Measurements from ENCODE around the gene LRMDA. TPM values are rescaled to one million over a fixed set of nuclear protein-coding genes. Genes with fewer than 3 reads are reported as not detected.

Gene LRMDA
- total RNA-seq, 2 experiments from 2014 or later: not detected

DNA sequence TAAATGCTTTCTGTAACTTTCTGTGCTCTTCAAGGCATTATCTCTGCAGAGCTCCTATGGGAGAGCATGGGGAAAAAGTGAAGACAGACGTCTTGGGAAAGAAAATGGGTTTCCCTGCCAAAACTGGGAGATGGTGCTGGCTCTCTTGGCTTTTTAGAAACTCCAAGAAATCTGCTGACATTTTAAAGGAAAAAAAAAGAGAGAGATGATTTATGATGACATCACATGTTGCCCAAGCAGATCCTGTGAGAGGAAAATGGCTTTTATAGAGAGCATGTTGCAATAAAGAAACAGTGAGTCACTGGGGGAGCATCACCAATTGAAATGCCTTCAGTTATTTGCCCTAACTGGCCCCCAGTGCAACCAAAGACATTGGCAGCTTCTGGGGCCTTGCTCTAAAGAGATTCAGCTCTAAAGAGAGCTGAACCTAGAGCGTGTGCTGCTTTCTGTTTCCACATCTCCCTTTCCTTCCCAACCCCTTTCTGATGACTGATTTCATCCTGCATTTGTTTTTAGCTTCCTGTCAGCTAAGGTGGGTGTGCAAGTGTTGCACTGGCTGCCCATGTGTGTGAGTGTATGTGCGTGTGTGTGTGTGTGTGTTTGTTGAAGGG is 37.7 kb downstream of the LRMDA start:
- BruUV-seq (replicated peaks): no TSS peak
- H3K4me2 ChIP-seq (ENCODE audit: low read length): no peak overlapping the region
- H2AFZ ChIP-seq (ENCODE audit: low read length): no peak overlapping the region

DNA sequence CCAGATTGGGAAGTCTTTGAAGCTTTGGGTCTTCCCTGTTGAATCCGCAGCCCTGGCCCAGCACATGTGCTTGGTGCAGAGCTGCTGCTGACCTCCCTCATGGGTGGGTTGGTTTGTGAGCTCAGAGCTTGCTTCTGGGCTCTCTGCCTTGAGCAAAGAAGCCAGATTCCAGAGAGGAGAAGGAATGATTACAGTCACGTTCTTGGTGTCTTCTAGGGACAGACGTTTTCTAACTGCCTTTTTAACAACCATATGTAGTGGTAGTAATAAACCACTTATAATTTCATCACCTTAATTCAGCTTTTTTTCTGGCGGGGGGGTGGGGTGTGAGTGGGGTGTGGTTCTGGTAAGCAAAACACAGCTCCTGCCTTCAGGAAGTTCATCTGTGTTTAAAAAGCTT is 39.5 kb downstream of the LRMDA start:
- DNase-seq (ENCODE audit: low spot score): no peak
- BruUV-seq (replicated peaks): no TSS peak
- no peak overlapping the region for H3K4me2 ChIP-seq (ENCODE audit: low read length)
- no peak overlapping the region for H3K27ac ChIP-seq (ENCODE audit: low read depth, low read length, poor library complexity, severe bottlenecking)
- CTCF ChIA-PET (ENCODE audit: unreplicated experiment): no interaction called here
- H3K36me3 ChIP-seq (ENCODE audit: insufficient read depth, low read length): no peaks in the 10 kb centered on the region
- no peak overlapping the region for H3K4me3 ChIP-seq (ENCODE audit: low read depth, low read length, poor library complexity, severe bottlenecking)
- no peaks in the 10 kb centered on the region for H3K9me3 ChIP-seq (ENCODE audit: low read length)
- no peak for TF ChIP-seq EZH2phosphoT487 (IDR thresholded peaks at IDR 0.05; ENCODE audit: borderline replicate concordance, low read depth, low read length)
- TF ChIP-seq, protein P1, sequence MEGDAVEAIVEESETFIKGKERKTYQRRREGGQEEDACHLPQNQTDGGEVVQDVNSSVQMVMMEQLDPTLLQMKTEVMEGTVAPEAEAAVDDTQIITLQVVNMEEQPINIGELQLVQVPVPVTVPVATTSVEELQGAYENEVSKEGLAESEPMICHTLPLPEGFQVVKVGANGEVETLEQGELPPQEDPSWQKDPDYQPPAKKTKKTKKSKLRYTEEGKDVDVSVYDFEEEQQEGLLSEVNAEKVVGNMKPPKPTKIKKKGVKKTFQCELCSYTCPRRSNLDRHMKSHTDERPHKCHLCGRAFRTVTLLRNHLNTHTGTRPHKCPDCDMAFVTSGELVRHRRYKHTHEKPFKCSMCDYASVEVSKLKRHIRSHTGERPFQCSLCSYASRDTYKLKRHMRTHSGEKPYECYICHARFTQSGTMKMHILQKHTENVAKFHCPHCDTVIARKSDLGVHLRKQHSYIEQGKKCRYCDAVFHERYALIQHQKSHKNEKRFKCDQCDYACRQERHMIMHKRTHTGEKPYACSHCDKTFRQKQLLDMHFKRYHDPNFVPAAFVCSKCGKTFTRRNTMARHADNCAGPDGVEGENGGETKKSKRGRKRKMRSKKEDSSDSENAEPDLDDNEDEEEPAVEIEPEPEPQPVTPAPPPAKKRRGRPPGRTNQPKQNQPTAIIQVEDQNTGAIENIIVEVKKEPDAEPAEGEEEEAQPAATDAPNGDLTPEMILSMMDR (conservative IDR thresholded peaks at IDR 0.05; ENCODE audit: low read length): no peak
- no peaks in the 10 kb centered on the region for H3K4me1 ChIP-seq (ENCODE audit: insufficient read depth, low read length, poor library complexity, severe bottlenecking)
- intact Hi-C loops (cut with micrococcal nuclease; ENCODE audit: unreplicated experiment): no loop called here
- H2AFZ ChIP-seq (ENCODE audit: low read length): no peak overlapping the region
- no peaks in the 10 kb centered on the region for H4K20me1 ChIP-seq (ENCODE audit: insufficient read depth, low read length)
- no peaks in the 10 kb centered on the region for H3K9me2 ChIP-seq (ENCODE audit: insufficient read depth, low read length)
- POLR2A ChIA-PET: interaction anchor here (0.6 kb wide), 1 partner anchor 600 kb away, joined by 3 read pairs; no protein-coding TSS in a partner anchor
- no peaks in the 10 kb centered on the region for H3K79me2 ChIP-seq (ENCODE audit: insufficient read depth, low read depth, low read length)

More for the DNA sequence above, 37.7 kb downstream of the LRMDA start:
- TF ChIP-seq, protein P1 (conservative IDR thresholded peaks at IDR 0.05; ENCODE audit: low read length): no peak
- no peak for TF ChIP-seq EZH2phosphoT487 (IDR thresholded peaks at IDR 0.05; ENCODE audit: borderline replicate concordance, low read depth, low read length)
- Histone ChIP-seq H4K20me1 (ENCODE audit: insufficient read depth, low read length) (no peaks in the 10 kb centered on the region), H3K9me3 (ENCODE audit: low read length) (no peaks in the 10 kb centered on the region), H3K79me2 (ENCODE audit: insufficient read depth, low read depth, low read length) (no peaks in the 10 kb centered on the region), H3K27ac (ENCODE audit: low read depth, low read length, poor library complexity, severe bottlenecking) (no peak overlapping the region), H3K4me1 (ENCODE audit: insufficient read depth, low read length, poor library complexity, severe bottlenecking) (no peaks in the 10 kb centered on the region), H3K36me3 (ENCODE audit: insufficient read depth, low read length) (no peaks in the 10 kb centered on the region), H3K9me2 (ENCODE audit: insufficient read depth, low read length) (no peaks in the 10 kb centered on the region), H3K4me3 (ENCODE audit: low read depth, low read length, poor library complexity, severe bottlenecking) (no peak overlapping the region)
- ChIA-PET POLR2A (no interaction called here), CTCF (ENCODE audit: unreplicated experiment) (no interaction called here)
- intact Hi-C loops (cut with micrococcal nuclease; ENCODE audit: unreplicated experiment): no loop called here
- DNase-seq (ENCODE audit: low spot score): no peak

DNA sequence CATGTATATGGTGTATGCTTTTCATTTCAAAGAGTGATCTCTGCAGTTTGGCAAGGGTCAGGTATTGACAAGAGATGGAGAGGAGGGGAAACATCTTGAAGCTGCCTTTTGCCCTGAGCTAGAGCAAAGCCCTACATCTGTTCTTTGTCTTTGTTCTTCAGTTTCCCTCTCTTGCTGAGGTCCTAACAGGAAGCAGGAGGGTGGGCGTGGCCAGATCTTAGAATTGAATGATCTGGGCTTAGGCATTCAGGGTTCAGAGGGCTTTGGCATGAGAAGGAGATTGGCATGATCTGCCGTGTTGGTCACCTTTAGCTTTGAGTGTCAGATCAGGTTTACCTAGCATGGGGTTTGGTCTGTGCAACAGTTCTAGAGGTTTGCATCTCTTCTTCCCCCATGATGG is 41.3 kb downstream of the LRMDA start:
- Histone ChIP-seq H3K27ac (ENCODE audit: low read depth, low read length, poor library complexity, severe bottlenecking) (no peak overlapping the region), H3K36me3 (ENCODE audit: insufficient read depth, low read length) (no peaks in the 10 kb centered on the region), H3K9me3 (ENCODE audit: low read length) (no peaks in the 10 kb centered on the region), H3K4me2 (ENCODE audit: low read length) (no peak overlapping the region), H3K79me2 (ENCODE audit: insufficient read depth, low read depth, low read length) (no peaks in the 10 kb centered on the region), H4K20me1 (ENCODE audit: insufficient read depth, low read length) (no peaks in the 10 kb centered on the region; the same call in 1 of the 2 replicates), H2AFZ (ENCODE audit: low read length) (no peak overlapping the region), H3K4me3 (ENCODE audit: low read depth, low read length, poor library complexity, severe bottlenecking) (no peak overlapping the region), H3K9me2 (ENCODE audit: insufficient read depth, low read length) (no peaks in the 10 kb centered on the region), H3K4me1 (ENCODE audit: insufficient read depth, low read length, poor library complexity, severe bottlenecking) (no peaks in the 10 kb centered on the region)
- POLR2A ChIA-PET: no interaction called here
- intact Hi-C loops (cut with micrococcal nuclease; ENCODE audit: unreplicated experiment): no loop called here
- no TSS peak for BruUV-seq (replicated peaks)
- CTCF ChIA-PET (ENCODE audit: unreplicated experiment): no interaction called here
- no peak for DNase-seq (ENCODE audit: low spot score)
- TF ChIP-seq, protein P1 (conservative IDR thresholded peaks at IDR 0.05; ENCODE audit: low read length): no peak
- TF ChIP-seq EZH2phosphoT487 (IDR thresholded peaks at IDR 0.05; ENCODE audit: borderline replicate concordance, low read depth, low read length): no peak

Data from OCI-LY7 (cell line).